UCSD-AML1 (cell line): ENCODE data around the gene RNASEH2C.
A peak's percentile ranks its signal among the peaks of the same experiment; 100 is the strongest.
"Not testable (repeated sequence)": the region's sequence is repeated elsewhere in the genome, so short reads cannot be mapped to it uniquely, and the experiment has no call there.

Source experiments
- DNase-seq: peaks from one replicate; lab custom pipeline; 2025; ENCODE audit not compliant: unreplicated experiment; lab: John Stamatoyannopoulos, UW

The RNASEH2C gene

GRCh38 chr11:65717906-65718305 is 2.7 kb downstream of the RNASEH2C start:
- DNase-seq: no peak

- DNase-seq: no peak
Observed at GRCh38 chr11:65716774-65717405, 3.7 kb downstream of the RNASEH2C start.

GRCh38 chr11:65716302-65716701 is 4.3 kb downstream of the RNASEH2C start:
- DNase-seq: no peak

GRCh38 chr11:65714433-65714832 is 6.2 kb downstream of the RNASEH2C start:
- DNase-seq: no peak

GRCh38 chr11:65713212-65713969 is 7.2 kb downstream of the RNASEH2C start:
- DNase-seq: no peak

- DNase-seq: no peak
Observed at GRCh38 chr11:65712633-65713076, 7.9 kb downstream of the RNASEH2C start.

GRCh38 chr11:65711785-65712632 is 8.6 kb downstream of the RNASEH2C start, which contains the start of gene KAT5:
TSS of gene KAT5 (plus strand) at chr11:65712252. CDS start at chr11:65712268, 16 bp downstream.
- DNase-seq: peak; percentile 99

- no peak for DNase-seq
Observed at GRCh38 chr11:65710421-65710820, 10.2 kb downstream of the RNASEH2C start.

GRCh38 chr11:65709661-65710060 is 10.9 kb downstream of the RNASEH2C start:
- DNase-seq: no peak

GRCh38 chr11:65708451-65708850 is 12.1 kb downstream of the RNASEH2C start:
- no peak for DNase-seq

GRCh38 chr11:65707002-65707401 is 13.6 kb downstream of the RNASEH2C start:
- not testable (repeated sequence) for DNase-seq

- DNase-seq: peak; percentile 47
Observed at GRCh38 chr11:65706303-65706763, 14.3 kb downstream of the RNASEH2C start.

- DNase-seq: no peak
Observed at GRCh38 chr11:65703846-65704245, 16.8 kb downstream of the RNASEH2C start.

- DNase-seq: no peak
Observed at GRCh38 chr11:65701686-65702085, 18.9 kb downstream of the RNASEH2C start.

GRCh38 chr11:65700399-65700798 is 20.2 kb downstream of the RNASEH2C start:
- DNase-seq: no peak

- DNase-seq: no peak
Observed at GRCh38 chr11:65699306-65699705, 21.3 kb downstream of the RNASEH2C start.

GRCh38 chr11:65698205-65698604 is 22.4 kb downstream of the RNASEH2C start:
- no peak for DNase-seq

GRCh38 chr11:65696802-65697552 is 23.6 kb downstream of the RNASEH2C start:
- DNase-seq: no peak

- no peak for DNase-seq
Observed at GRCh38 chr11:65695459-65696241, 24.9 kb downstream of the RNASEH2C start.

GRCh38 chr11:65692367-65692766 is 28.2 kb downstream of the RNASEH2C start:
- peak; percentile 17 for DNase-seq
